A549 (cell line): ENCODE measurements around the gene TMPRSS2. TPM values are rescaled to one million over a fixed set of nuclear protein-coding genes. Genes with fewer than 3 reads are reported as not detected.

Experiments
- ATAC-seq, 2 experiments: fragments of 200-7000 bp in 1 of 2; fragments of >200 bp in 1 of 2; cut with Nextera tagmentation in 1 of 2; cut with Tn5 transposase in 1 of 2; 3 replicates each; pipeline versions ENCODE4 v1.8.0 to v1.9.1; 2018 to 2020; ENCODE audit warnings: mild to moderate bottlenecking in 1 of 2, moderate library complexity in 1 of 2
- CTCF ChIA-PET: fragments of 300-600 bp; sonication (Branson Sonifier 250); formaldehyde crosslinking; extraction: SDS; loops from one replicate; lab custom pipeline; 2021; ENCODE audit warnings: antibody characterized with exemption, inconsistent platforms; lab: Yijun Ruan, JAX
- POLR2A ChIA-PET: fragments of 350-600 bp; formaldehyde crosslinking; extraction: SDS; loops from one replicate; lab custom pipeline; 2021; ENCODE audit warnings: antibody characterized with exemption, inconsistent platforms; lab: Yijun Ruan, JAX
- DNase-seq, 2 experiments: peaks; one replicate each; pipeline versions ENCODE4 v3.0.0 to v3.0.0-alpha.2; 2011 to 2016; ENCODE audit warnings: low read depth in 1 of 2, low spot score in 1 of 2
- FAIRE-seq: peaks from 2 replicates; lab custom pipeline; 2011; peaks lifted over from hg19 to GRCh38; lab: Jason Lieb, UNC
- H3K27ac ChIP-seq, 2 experiments: fragments of >200 bp; sonication (Bioruptor Twin); formaldehyde crosslinking; 3 replicates each; pipeline ENCODE4 v1.5.1; 2016 to 2017
- H3K4me1 ChIP-seq: fragments of >200 bp; sonication (Bioruptor Twin); formaldehyde crosslinking; 3 replicates; pipeline ENCODE4 v1.6.1; 2016
- H3K4me2 ChIP-seq: fragments of >200 bp; sonication (Bioruptor Twin); formaldehyde crosslinking; 3 replicates; pipeline ENCODE4 v1.6.1; 2016
- H3K4me3 ChIP-seq: fragments of >200 bp; sonication (Bioruptor Twin); formaldehyde crosslinking; 3 replicates; pipeline ENCODE4 v1.5.1; 2016
- H3K9me3 ChIP-seq: fragments of >200 bp; sonication (Bioruptor Twin); formaldehyde crosslinking; 3 replicates; pipeline ENCODE4 v1.6.1; 2016
- ATOH8 ChIP-seq: fragments of 250-450 bp; sonication (Bioruptor Pico); IDR thresholded peaks from 2 replicates; pipeline ENCODE4 v1.5.0; 2020; ENCODE audit warnings: low read depth, mild to moderate bottlenecking, moderate library complexity
- CBX2 ChIP-seq: fragments of 200-600 bp; sonication (generic); IDR thresholded peaks from 2 replicates; pipeline ENCODE4 v1.6.1; 2016; ENCODE audit warnings: low read depth, mild to moderate bottlenecking, borderline replicate concordance
- CHD2 ChIP-seq: fragments of 150-350 bp; IDR thresholded peaks from 2 replicates; pipeline ENCODE4 v1.6.1; 2014; ENCODE audit warnings: low read length; ENCODE audit not compliant: partially characterized antibody
- CHD4 ChIP-seq: fragments of 200-600 bp; sonication (generic); IDR thresholded peaks from 2 replicates; pipeline ENCODE4 v1.6.1; 2016; ENCODE audit warnings: antibody characterized with exemption, mild to moderate bottlenecking, borderline replicate concordance
- CTCF ChIP-seq: fragments of >200 bp; sonication (Bioruptor Twin); formaldehyde crosslinking; IDR thresholded peaks from 3 replicates; pipeline ENCODE4 v1.5.1; 2016
- ELK1 ChIP-seq: fragments of 150-350 bp; IDR thresholded peaks from 2 replicates; pipeline ENCODE4 v1.6.1; 2014; ENCODE audit warnings: low read depth, mild to moderate bottlenecking, low read length
- FOSB ChIP-seq: fragments of 250-450 bp; sonication (Bioruptor Pico); IDR thresholded peaks from 2 replicates; pipeline ENCODE4 v1.5.0; 2020; ENCODE audit warnings: mild to moderate bottlenecking, moderate library complexity
- HDAC2 ChIP-seq: fragments of 200-600 bp; sonication (generic); IDR thresholded peaks from 2 replicates; pipeline ENCODE4 v1.6.1; 2016
- HMGXB4 ChIP-seq: fragments of 250-450 bp; sonication (Bioruptor Pico); IDR thresholded peaks from 2 replicates; pipeline ENCODE4 v1.5.0; 2021; ENCODE audit warnings: mild to moderate bottlenecking, moderate library complexity, borderline replicate concordance
- HOXA7 ChIP-seq: fragments of 250-450 bp; sonication (Bioruptor Pico); IDR thresholded peaks from 2 replicates; pipeline ENCODE4 v1.5.0; 2020; ENCODE audit warnings: mild to moderate bottlenecking, moderate library complexity
- HOXB5 ChIP-seq: fragments of 250-450 bp; sonication (Bioruptor Pico); IDR thresholded peaks from 2 replicates; pipeline ENCODE4 v1.5.0; 2020; ENCODE audit warnings: mild to moderate bottlenecking, moderate library complexity
- JUN ChIP-seq, 2 experiments: fragments of >200 bp; sonication (Bioruptor Twin); formaldehyde crosslinking; IDR thresholded peaks; 2 replicates in 1 of 2; 3 replicates in 1 of 2; pipeline ENCODE4 v1.6.1; 2016 to 2017
- KDM1A ChIP-seq: fragments of 200-600 bp; sonication (generic); IDR thresholded peaks from 2 replicates; pipeline ENCODE4 v1.6.1; 2016; ENCODE audit warnings: low read depth, mild to moderate bottlenecking
- MAFK ChIP-seq: fragments of 450-650 bp; IDR thresholded peaks from 2 replicates; pipeline ENCODE4 v1.6.1; 2014; ENCODE audit not compliant: partially characterized antibody
- NPAS2 ChIP-seq: fragments of 250-450 bp; sonication (Bioruptor Pico); IDR thresholded peaks from 2 replicates; pipeline ENCODE4 v1.8.0; 2022; ENCODE audit warnings: mild to moderate bottlenecking, moderate library complexity, borderline replicate concordance
- NR3C1 ChIP-seq: fragments of >200 bp; sonication (Bioruptor Twin); formaldehyde crosslinking; IDR thresholded peaks from 3 replicates; pipeline ENCODE4 v1.6.1; 2017
- RAD21 ChIP-seq, 2 experiments: fragments of >200 bp in 1 of 2; sonication (Bioruptor Twin) in 1 of 2; formaldehyde crosslinking in 1 of 2; IDR thresholded peaks in 1 of 2; conservative IDR thresholded peaks in 1 of 2; 2 replicates in 1 of 2; 3 replicates in 1 of 2; pipeline ENCODE4 v1.6.1; 2012 to 2018; ENCODE audit warnings: inconsistent platforms in 1 of 2
- RCOR1 ChIP-seq: fragments of 150-350 bp; IDR thresholded peaks from 2 replicates; pipeline ENCODE4 v1.6.1; 2014; ENCODE audit warnings: antibody characterized with exemption, low read length, low read depth
- REST ChIP-seq: fragments of 200-600 bp; sonication (generic); IDR thresholded peaks from 2 replicates; pipeline ENCODE4 v1.6.1; 2016; ENCODE audit warnings: antibody characterized with exemption, mild to moderate bottlenecking, moderate library complexity
- RNF2 ChIP-seq: fragments of 200-600 bp; sonication (generic); IDR thresholded peaks from 2 replicates; pipeline ENCODE4 v1.6.1; 2016; ENCODE audit warnings: low read depth, mild to moderate bottlenecking, antibody characterized with exemption, moderate library complexity, borderline replicate concordance
- ZFP36 ChIP-seq: fragments of 450-650 bp; IDR thresholded peaks from 2 replicates; pipeline ENCODE4 v1.6.1; 2014; ENCODE audit warnings: borderline replicate concordance; ENCODE audit not compliant: partially characterized antibody
- ZSCAN20 ChIP-seq: fragments of 250-450 bp; sonication (Bioruptor Pico); IDR thresholded peaks from 2 replicates; pipeline ENCODE4 v1.8.0; 2022; ENCODE audit warnings: mild to moderate bottlenecking, moderate library complexity
- WGBS: methylation state at CpG from one replicate; pipeline ENCODE4 v1.1.6; 2017; ENCODE audit errors: missing lambda C conversion rate; 5-methylcytosine and 5-hydroxymethylcytosine counted together
- polyA plus RNA-seq, 4 experiments: library from polyadenylated mRNA; depleted of rRNA in 3 of 4; stranded (reverse); fragments of >200 nt; fragmentation: RNase III in 1 of 4; extraction: RNeasy Plus Mini Kit Qiagen cat#74134 plus additional on column Dnase treatment in 1 of 4; gene quantifications; 2 replicates in 3 of 4; 3 replicates in 1 of 4; pipeline ENCODE4 v1.2.3, GENCODE V29; 2011 to 2017

TMPRSS2 gene
- polyA plus RNA-seq, 2 of the 4 experiments (the other 2 are of a cell fraction): not detected

GRCh38 chr21:41503331-41503730, 4.6 kb downstream of the TMPRSS2 start (continued):
- TF ChIP-seq ZSCAN20 (CRISPR knock-in tag): no peak
- TF ChIP-seq JUN (IDR thresholded peaks at IDR 0.05): no peak

GRCh38 chr21:41501919-41502318, 6.0 kb downstream of the TMPRSS2 start:
- H3K4me1 ChIP-seq: no peaks in the 10 kb centered on the region
- FAIRE-seq (no peak), ATAC-seq (0 out of 6 replicates have a peak, but pooled peaks of 1 of the 2 experiments have one; percentile 11), DNase-seq (peak in 1 of 2 experiments; percentile 5)
- ChIA-PET CTCF (no interaction called here), POLR2A (no interaction called here)
- WGBS: 44% methylated on average over 6 of the region's 7 CpGs
- H3K27ac ChIP-seq: no peak overlapping the region
- TF ChIP-seq CTCF (no peak), FOSB (CRISPR knock-in tag) (no peak), NPAS2 (CRISPR knock-in tag) (no peak), CBX2 (no peak)
- H3K4me3 ChIP-seq: no peak overlapping the region
- no peak overlapping the region for H3K4me2 ChIP-seq
- no peaks in the 10 kb centered on the region for H3K9me3 ChIP-seq

GRCh38 chr21:41500931-41501381, 7.0 kb downstream of the TMPRSS2 start:
- no peak for ATAC-seq
- TF ChIP-seq HOXA7 (CRISPR knock-in tag) (no peak), RNF2 (no peak), HOXB5 (CRISPR knock-in tag) (no peak), JUN (IDR thresholded peaks at IDR 0.05) (no peak), CHD2 (no peak), NR3C1 (no peak), KDM1A (no peak), ZSCAN20 (CRISPR knock-in tag) (no peak)
- TF ChIP-seq, all 56 proteins: peak for 0
- FAIRE-seq (no peak), DNase-seq (no peak)
- CTCF ChIA-PET: no interaction called here
- 52% methylated on average over 9 of the region's 9 CpGs for WGBS
- POLR2A ChIA-PET: no interaction called here
- Histone ChIP-seq H3K27ac (no peak overlapping the region), H3K4me2 (no peak overlapping the region), H3K4me3 (no peak overlapping the region), H3K4me1 (no peaks in the 10 kb centered on the region), H3K9me3 (no peaks in the 10 kb centered on the region)

GRCh38 chr21:41500363-41500762, 7.6 kb downstream of the TMPRSS2 start:
- no peak for ATAC-seq
- no peak overlapping the region for H3K4me2 ChIP-seq
- H3K4me3 ChIP-seq: no peak overlapping the region
- H3K9me3 ChIP-seq: no peaks in the 10 kb centered on the region
- H3K27ac ChIP-seq: no peak overlapping the region
- WGBS: 41% methylated on average over 6 of the region's 6 CpGs
- H3K4me1 ChIP-seq: no peaks in the 10 kb centered on the region
- DNase-seq: no peak
- ChIA-PET POLR2A (no interaction called here), CTCF (no interaction called here)
- no peak for FAIRE-seq
- TF ChIP-seq ATOH8 (CRISPR knock-in tag) (no peak), KDM1A (no peak), HMGXB4 (CRISPR knock-in tag) (no peak), MAFK (no peak), CHD4 (no peak), RAD21 (conservative IDR thresholded peaks at IDR 0.05 in 1 of 2, IDR thresholded peaks at IDR 0.05 in 1 of 2) (no peak), HDAC2 (no peak), REST (no peak), ELK1 (no peak), CHD2 (no peak), RCOR1 (no peak), JUN (IDR thresholded peaks at IDR 0.05) (no peak), ZFP36 (no peak)
